HG02588 (cell line): ENCODE measurements around the gene TAB2.
"Not testable (repeated sequence)": the region's sequence is repeated elsewhere in the genome, so short reads cannot be mapped to it uniquely, and the experiment has no call there.

Experiments used
- ATAC-seq: cut with Tn5 transposase; IDR thresholded peaks from one replicate; pipeline ENCODE4 v1.9.1; 2021; ENCODE audit warnings: mild to moderate bottlenecking, moderate library complexity; ENCODE audit not compliant: unreplicated experiment

Gene TAB2

GRCh38 chr6:149311293-149311692 lies 6.2 kb upstream of the TAB2 start:
- no peak for ATAC-seq

- ATAC-seq = no peak
These were observed 5.7 kb upstream of the TAB2 start for GRCh38 chr6:149311766-149312165.

GRCh38 chr6:149313070-149313469 lies 4.4 kb upstream of the TAB2 start:
- no peak for ATAC-seq

GRCh38 chr6:149313861-149314260 lies 3.7 kb upstream of the TAB2 start:
- ATAC-seq = no peak

GRCh38 chr6:149314325-149314905 lies 3.1 kb upstream of the TAB2 start:
- no peak for ATAC-seq

- no peak for ATAC-seq
These were observed 1.3 kb upstream of the TAB2 start for GRCh38 chr6:149316108-149316727.

- ATAC-seq = peak; percentile 70
These were observed 520 bp upstream of the TAB2 start for GRCh38 chr6:149316740-149317643.

- peak; percentile 17 for ATAC-seq
These were observed 1.2 kb downstream of the TAB2 start for GRCh38 chr6:149318581-149319286.

GRCh38 chr6:149319422-149319821 lies 1.9 kb downstream of the TAB2 start:
- no peak for ATAC-seq

- not testable (repeated sequence) for ATAC-seq
These were observed 2.5 kb downstream of the TAB2 start for GRCh38 chr6:149320016-149320415.

GRCh38 chr6:149320796-149321195 lies 3.3 kb downstream of the TAB2 start:
- ATAC-seq = no peak

GRCh38 chr6:149323353-149323752 lies 5.8 kb downstream of the TAB2 start:
- no peak for ATAC-seq

- no peak for ATAC-seq
These were observed 6.4 kb downstream of the TAB2 start for GRCh38 chr6:149323925-149324324.

- ATAC-seq = no peak
These were observed 6.9 kb downstream of the TAB2 start for GRCh38 chr6:149324428-149324827.

- no peak for ATAC-seq
These were observed 8.2 kb downstream of the TAB2 start for GRCh38 chr6:149325648-149326236.

- no peak for ATAC-seq
These were observed 10.1 kb downstream of the TAB2 start for GRCh38 chr6:149327638-149328037.

- no peak for ATAC-seq
These were observed 10.6 kb downstream of the TAB2 start for GRCh38 chr6:149328083-149328482.

- ATAC-seq = no peak
These were observed 12.0 kb downstream of the TAB2 start for GRCh38 chr6:149329529-149329928.

GRCh38 chr6:149330133-149330532 lies 12.6 kb downstream of the TAB2 start:
- no peak for ATAC-seq

GRCh38 chr6:149331043-149331807 lies 13.7 kb downstream of the TAB2 start:
- ATAC-seq = no peak
